BE2C (cell line): ENCODE results near the gene NFATC4.

ENCODE experiments used
- DNase-seq: peaks from one replicate; pipeline ENCODE4 v3.0.0-alpha.2; 2020
- H3K27me3 ChIP-seq: fragments of 250-450 bp; sonication (Bioruptor Pico); 2 replicates; pipeline ENCODE4 v1.5.1; 2020; ENCODE audit warnings: mild to moderate bottlenecking
- H3K36me3 ChIP-seq: fragments of 250-450 bp; sonication (Bioruptor Pico); 2 replicates; pipeline ENCODE4 v1.5.1; 2020; ENCODE audit warnings: mild to moderate bottlenecking
- H3K4me1 ChIP-seq: fragments of 250-450 bp; sonication (Bioruptor Pico); 2 replicates; pipeline ENCODE4 v1.5.1; 2020
- H3K4me3 ChIP-seq: 2 replicates; pipeline ENCODE4 v1.5.1; 2011; ENCODE audit warnings: low read depth, low read length
- H3K9me3 ChIP-seq: fragments of 250-450 bp; sonication (Bioruptor Pico); 2 replicates; pipeline ENCODE4 v1.5.1; 2020
- CTCF ChIP-seq: IDR thresholded peaks from 2 replicates; pipeline ENCODE4 v1.5.1; 2012; ENCODE audit warnings: mild to moderate bottlenecking, low read depth, low read length

The NFATC4 gene

GRCh38 chr14:24416932-24417619, 49.1 kb downstream of the NFATC4 start:
- Histone ChIP-seq H3K4me3 (no peak overlapping the region), H3K36me3 (no peaks in the 10 kb centered on the region), H3K4me1 (peaks cover 11% of the 10 kb centered on the region), H3K9me3 (no peaks in the 10 kb centered on the region), H3K27me3 (no peaks in the 10 kb centered on the region)
- no peak for DNase-seq
- no peak for TF ChIP-seq CTCF

GRCh38 chr14:24417832-24418491, 50.0 kb downstream of the NFATC4 start:
- Histone ChIP-seq H3K36me3 (no peaks in the 10 kb centered on the region), H3K9me3 (no peaks in the 10 kb centered on the region), H3K4me1 (peaks cover 6% of the 10 kb centered on the region), H3K27me3 (no peaks in the 10 kb centered on the region), H3K4me3 (no peak overlapping the region)
- DNase-seq, result no peak
- TF ChIP-seq CTCF, result no peak

- Histone ChIP-seq H3K4me1 (peaks cover 6% of the 10 kb centered on the region), H3K36me3 (no peaks in the 10 kb centered on the region), H3K27me3 (no peaks in the 10 kb centered on the region), H3K9me3 (no peaks in the 10 kb centered on the region), H3K4me3 (no peak overlapping the region)
- no peak for TF ChIP-seq CTCF
- DNase-seq, result no peak
Measured at GRCh38 chr14:24418492-24418873, 50.5 kb downstream of the NFATC4 start.

GRCh38 chr14:24422261-24422660, 54.3 kb downstream of the NFATC4 start:
- H3K36me3 ChIP-seq, result no peaks in the 10 kb centered on the region

GRCh38 chr14:24422694-24423601, 55.0 kb downstream of the NFATC4 start:
- H3K4me3 ChIP-seq, result no peak overlapping the region
- no peaks in the 10 kb centered on the region for H3K27me3 ChIP-seq
- H3K4me1 ChIP-seq, result no peaks in the 10 kb centered on the region

More at GRCh38 chr14:24422261-24422660, 54.3 kb downstream of the NFATC4 start:
- Histone ChIP-seq H3K27me3 (no peaks in the 10 kb centered on the region), H3K9me3 (no peaks in the 10 kb centered on the region), H3K4me3 (no peak overlapping the region), H3K4me1 (no peaks in the 10 kb centered on the region)
- no peak for TF ChIP-seq CTCF
- DNase-seq, result no peak

More at GRCh38 chr14:24422694-24423601, 55.0 kb downstream of the NFATC4 start:
- DNase-seq, result no peak
- TF ChIP-seq CTCF, result no peak
- no peaks in the 10 kb centered on the region for H3K9me3 ChIP-seq
- H3K36me3 ChIP-seq, result no peaks in the 10 kb centered on the region
